ENCODE measurements around the gene GLRX5.

The GLRX5 gene

DNA sequence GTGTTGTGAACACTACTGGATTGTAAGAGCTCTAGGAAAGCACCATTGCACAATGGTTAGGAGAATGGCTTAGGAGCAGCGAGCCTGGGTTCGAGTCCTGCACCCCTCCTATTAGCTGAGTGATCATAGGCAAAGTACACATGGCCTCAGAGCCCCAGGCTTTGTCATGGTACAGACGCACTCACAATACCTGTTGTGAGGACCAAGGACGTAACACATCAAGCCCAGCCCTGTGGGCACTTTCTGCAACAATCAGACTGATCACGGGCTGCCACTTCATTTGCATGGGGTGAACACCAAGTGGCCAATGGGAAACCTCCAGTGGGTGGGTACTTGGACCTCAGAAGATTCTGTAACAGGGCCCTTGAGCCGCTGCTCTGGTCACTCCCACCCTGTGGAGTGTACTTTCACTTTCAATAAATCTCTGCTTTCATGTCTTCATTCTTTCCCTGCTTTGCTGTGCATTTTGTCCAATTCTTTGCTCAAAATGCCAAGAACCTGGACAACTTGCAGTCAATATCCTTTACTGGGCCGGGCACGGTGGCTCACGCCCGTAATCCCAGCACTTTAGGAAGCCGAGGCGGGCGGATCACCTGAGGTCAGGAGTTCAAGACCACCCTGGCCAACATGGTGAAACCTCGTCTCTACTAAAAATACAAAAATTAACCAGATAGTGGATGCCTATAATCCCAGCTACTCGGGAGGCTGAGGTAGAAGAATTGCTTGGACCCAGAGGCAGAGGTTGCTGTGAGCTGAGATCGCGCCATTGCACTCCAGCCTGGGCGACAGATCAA, 28.2 kb downstream of the GLRX5 start:
- TF ChIP-seq ZFX (IDR thresholded peaks at IDR 0.05; ENCODE audit: borderline replicate concordance): no peak
- no peak for TF ChIP-seq CTCF (IDR thresholded peaks at IDR 0.05)
- H3K27ac ChIP-seq: no peak overlapping the region

GRCh38 chr14:95564060-95564459, 29.2 kb downstream of the GLRX5 start:
- H3K27ac ChIP-seq: no peak overlapping the region
- TF ChIP-seq ZFX (IDR thresholded peaks at IDR 0.05; ENCODE audit: borderline replicate concordance) (no peak), CTCF (IDR thresholded peaks at IDR 0.05) (no peak)

- H3K27ac ChIP-seq: no peak overlapping the region
- TF ChIP-seq ZFX (IDR thresholded peaks at IDR 0.05; ENCODE audit: borderline replicate concordance) (no peak), CTCF (IDR thresholded peaks at IDR 0.05) (no peak)
Observed at GRCh38 chr14:95569440-95569839, 34.6 kb downstream of the GLRX5 start.

DNA sequence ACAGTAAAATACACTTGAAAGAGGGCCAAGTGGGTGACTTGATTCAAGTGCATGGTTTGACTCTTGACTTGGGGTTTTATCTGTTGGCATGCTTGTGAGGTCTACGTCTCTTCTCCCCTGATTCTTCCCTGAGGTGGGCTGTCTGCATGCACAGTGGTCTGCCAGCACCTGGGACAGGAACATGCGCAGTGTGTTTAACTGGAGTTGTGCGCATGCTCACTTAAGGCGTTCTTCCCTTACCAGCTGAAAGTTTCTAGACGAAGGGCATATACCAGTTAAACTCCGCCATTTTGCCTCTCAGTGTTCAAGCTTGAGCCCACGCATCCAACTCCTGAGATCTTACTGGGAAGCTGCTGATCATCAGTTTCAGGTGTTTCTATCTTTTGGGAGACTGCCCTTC, 38.5 kb downstream of the GLRX5 start:
- TF ChIP-seq CTCF (IDR thresholded peaks at IDR 0.05) (no peak), ZFX (IDR thresholded peaks at IDR 0.05; ENCODE audit: borderline replicate concordance) (no peak)
- no peak overlapping the region for H3K27ac ChIP-seq

DNA sequence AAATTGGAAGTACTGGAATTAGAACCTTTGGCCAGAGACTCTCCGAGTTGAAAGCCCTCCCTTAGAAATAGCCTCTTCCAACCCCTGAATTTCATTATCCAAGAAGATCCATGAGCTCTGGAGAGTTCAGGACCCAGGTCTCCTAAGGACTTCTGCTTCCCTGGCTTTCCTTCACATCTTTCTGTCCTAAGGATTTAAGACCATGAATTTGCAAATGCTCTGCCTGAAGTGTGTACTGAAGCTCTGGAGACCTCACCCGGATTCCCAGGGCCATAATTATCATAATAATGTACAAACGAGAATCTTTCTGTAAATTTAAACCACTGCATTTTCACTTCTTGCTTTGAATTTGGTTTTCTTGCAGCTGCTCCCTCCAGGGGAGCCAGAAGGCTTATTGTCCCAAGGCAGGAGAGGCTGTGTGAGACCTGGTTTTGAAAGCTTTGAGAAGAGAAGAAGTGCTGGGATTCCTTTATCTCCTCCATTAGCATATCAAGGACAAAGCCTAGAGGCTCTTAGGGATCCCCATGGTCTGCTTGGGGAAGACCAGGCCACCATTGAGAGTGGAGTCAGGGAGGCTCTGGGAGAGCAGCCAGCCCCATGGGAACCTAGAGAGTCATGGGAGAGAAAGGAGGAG, 41.1 kb downstream of the GLRX5 start:
- H3K27ac ChIP-seq: no peak overlapping the region
- no peak for TF ChIP-seq CTCF (IDR thresholded peaks at IDR 0.05)
- TF ChIP-seq ZFX (IDR thresholded peaks at IDR 0.05; ENCODE audit: borderline replicate concordance): no peak

- TF ChIP-seq ZFX (IDR thresholded peaks at IDR 0.05; ENCODE audit: borderline replicate concordance): no peak
- no peak for TF ChIP-seq CTCF (IDR thresholded peaks at IDR 0.05)
- no peak overlapping the region for H3K27ac ChIP-seq
Observed at GRCh38 chr14:95577067-95577800, 42.4 kb downstream of the GLRX5 start.

Data from 22Rv1 (cell line).